Activated CD8-positive, alpha-beta memory T cell treated with anti-CD3 and anti-CD28 coated beads for 1 hour (primary cell): Measurements from ENCODE around the gene ADGRL2.

Experiments
- DNase-seq, 2 donors: peaks; one replicate each; pipeline ENCODE4 v3.0.0-alpha.2; 2020; ENCODE audit warnings: low read depth in 1 of 2; ENCODE audit errors: extremely low read depth in 1 of 2

ADGRL2 gene

GRCh38 chr1:81976539-81976938 lies 175.8 kb downstream of the ADGRL2 start:
- no peak for DNase-seq

DNA sequence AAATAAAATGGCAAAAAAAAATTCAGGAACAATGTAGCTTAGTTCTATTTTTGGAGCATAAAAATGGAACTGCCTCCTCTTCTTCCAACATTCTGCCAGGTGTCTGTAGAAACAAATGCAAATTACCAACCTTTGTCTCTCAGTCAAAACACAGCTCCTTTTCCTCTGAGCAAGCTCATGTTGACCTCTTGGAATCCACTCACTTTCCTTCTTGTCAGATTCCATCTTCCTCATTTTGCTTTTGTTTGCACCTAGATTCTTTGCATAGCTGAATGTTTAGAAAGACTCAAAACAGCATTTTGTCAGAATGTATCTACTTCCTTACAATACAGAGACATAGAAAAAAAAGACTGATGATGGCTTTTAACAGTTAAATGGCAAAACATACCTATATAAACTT lies 178.2 kb downstream of the ADGRL2 start:
- no peak for DNase-seq

- no peak for DNase-seq
Observed at GRCh38 chr1:81982523-81982922, 181.8 kb downstream of the ADGRL2 start.

- no peak for DNase-seq
Observed at GRCh38 chr1:81989524-81989923, 188.8 kb downstream of the ADGRL2 start.

- DNase-seq = no peak
Observed at GRCh38 chr1:81990241-81990640, 189.5 kb downstream of the ADGRL2 start.

DNA sequence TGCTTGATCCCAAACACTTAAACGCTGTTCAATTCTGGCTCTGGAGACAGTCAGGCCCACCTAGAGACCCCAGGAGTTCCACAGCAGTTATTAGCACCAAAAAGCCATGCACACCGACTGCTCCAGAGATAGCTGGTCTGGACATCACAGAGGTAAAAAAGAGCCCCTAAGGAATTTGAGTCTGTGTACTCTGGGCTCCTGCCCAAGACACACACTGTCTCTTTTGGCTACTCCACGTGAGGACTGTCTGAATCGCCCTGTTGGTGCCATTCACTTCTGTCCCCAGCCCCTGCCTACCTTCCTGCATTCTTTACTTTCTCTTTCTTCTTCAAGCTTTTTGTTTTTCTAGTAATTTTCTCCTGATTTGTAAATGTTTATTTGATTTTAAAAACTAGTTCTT lies 197.4 kb downstream of the ADGRL2 start:
- no peak for DNase-seq

GRCh38 chr1:81999364-81999763 lies 198.6 kb downstream of the ADGRL2 start:
- DNase-seq = no peak

- no peak for DNase-seq
Observed at GRCh38 chr1:82000221-82000620, 199.5 kb downstream of the ADGRL2 start.

DNA sequence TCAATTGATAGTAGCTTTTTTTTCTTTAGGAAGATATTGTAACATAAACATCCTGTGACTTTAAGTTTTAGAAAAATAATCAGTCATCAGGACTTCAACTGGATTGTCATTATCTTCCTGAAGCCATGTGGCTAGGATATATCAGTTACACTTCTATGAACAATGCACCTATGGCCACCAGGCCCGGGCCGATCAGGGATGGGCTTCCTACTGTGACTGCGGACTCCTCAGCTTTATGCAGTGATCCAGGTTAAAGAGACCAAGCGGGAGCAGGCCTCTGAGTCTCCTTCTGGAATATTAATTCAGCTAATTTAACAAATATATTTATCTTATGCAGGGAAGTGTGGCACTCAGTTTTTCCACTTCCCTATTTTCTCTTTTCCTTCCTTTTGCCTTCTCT lies 200.6 kb downstream of the ADGRL2 start:
- no peak for DNase-seq

DNA sequence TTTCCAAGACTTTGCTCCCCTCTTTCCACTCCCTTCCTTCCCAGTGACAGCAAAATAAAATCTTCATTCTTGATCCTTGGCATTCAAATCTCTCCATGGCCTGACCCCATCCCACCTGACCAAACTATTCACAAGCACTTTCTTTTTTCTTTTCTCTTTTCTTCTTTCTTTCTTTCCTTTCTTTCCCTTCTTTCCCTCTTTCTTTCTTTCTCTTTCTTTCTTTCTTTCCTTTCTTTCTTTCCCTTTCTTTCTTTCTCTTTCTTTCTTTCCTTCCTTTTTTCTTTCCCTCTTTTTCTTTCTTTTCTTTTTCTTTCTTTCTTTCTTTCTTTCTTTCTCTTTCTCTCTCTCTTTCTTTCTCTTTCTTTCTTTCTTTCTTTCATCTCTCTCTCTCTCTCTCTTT lies 207.1 kb downstream of the ADGRL2 start:
- no peak for DNase-seq

- DNase-seq = no peak
Observed at GRCh38 chr1:82013702-82014101, 213.0 kb downstream of the ADGRL2 start.

GRCh38 chr1:82015444-82015843 lies 214.7 kb downstream of the ADGRL2 start:
- DNase-seq = no peak

DNA sequence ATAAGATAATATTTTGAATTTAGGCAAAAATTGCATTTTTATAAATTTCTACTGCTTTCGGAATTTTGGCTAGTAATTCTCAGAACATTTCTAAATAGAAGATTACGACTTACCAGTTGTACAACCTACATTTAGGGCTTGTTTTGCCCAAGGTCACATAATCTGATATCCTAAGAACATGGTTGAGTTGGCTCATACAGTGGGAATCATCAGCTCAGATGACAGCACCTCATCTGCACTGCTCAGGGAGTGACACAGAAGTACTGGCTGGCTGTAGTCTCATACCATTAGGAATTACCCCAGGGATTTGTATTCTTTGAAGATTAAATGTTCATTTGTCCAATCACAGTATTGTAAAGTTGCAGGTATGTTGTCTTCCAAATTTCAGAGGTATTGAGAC lies 217.6 kb downstream of the ADGRL2 start:
- DNase-seq = no peak

GRCh38 chr1:82019508-82019907 lies 218.8 kb downstream of the ADGRL2 start:
- no peak for DNase-seq

DNA sequence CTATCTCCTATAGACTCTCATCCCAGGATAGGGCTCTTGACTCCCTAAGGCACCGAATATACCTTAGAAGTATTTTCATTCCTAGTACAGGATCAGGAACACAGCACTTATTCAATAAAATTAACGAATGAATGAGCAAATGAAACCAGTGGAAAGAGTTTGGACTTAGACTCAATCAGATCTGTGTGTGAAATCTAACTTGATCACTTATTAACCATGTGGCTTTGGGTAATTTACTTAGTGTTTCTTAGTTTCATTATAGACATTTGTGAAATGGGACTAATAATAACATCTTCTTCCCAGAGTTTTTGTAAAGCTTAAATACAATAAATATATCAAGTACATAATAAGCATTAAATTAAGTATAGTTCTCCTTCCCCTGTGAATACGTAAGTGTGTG lies 230.1 kb downstream of the ADGRL2 start:
- DNase-seq = no peak

DNA sequence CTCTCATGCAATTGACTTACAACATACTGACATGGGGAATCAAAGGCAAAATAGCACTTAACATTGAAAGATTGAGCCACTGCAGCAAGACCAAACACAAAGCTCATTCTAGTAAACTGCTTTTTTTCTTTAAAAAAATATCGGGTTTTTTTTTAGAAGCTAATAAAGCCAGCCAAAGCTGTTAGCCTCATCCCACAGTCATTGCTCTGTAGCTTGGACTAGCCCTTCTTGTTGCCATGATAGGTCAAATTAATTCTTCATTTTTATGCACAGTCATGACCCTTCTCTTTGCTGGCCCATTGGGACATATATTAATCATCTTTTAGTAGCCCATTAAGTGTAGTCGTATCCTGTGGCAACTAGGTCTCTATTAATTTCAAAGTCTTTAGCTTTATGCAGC lies 231.3 kb downstream of the ADGRL2 start:
- no peak for DNase-seq

DNA sequence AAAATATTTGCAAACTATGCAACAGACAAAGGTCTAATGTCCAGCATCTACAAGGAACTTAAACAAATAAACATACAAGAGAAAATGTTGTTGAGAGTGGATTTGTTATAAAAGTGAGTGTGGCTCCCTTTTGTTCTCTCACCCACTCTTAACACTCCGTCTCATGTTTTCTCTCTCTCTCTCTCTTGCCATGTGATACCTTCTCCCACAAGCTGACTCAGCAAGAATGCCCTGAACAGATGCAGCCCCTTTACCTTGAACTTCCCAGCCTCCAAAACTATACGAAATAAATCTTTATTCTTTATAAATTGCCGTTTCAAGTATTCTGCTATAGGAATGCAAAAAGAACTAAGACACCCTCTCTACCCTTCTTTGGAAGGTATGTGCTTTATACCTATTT lies 234.1 kb downstream of the ADGRL2 start:
- no peak for DNase-seq
